ENCODE measurements around the gene TMEM131L. TPM values are rescaled to one million over a fixed set of nuclear protein-coding genes. Genes with fewer than 3 reads are reported as not detected.

Gene TMEM131L
- total RNA-seq, 1 donor from 2014 or later, result 15.0 TPM

DNA sequence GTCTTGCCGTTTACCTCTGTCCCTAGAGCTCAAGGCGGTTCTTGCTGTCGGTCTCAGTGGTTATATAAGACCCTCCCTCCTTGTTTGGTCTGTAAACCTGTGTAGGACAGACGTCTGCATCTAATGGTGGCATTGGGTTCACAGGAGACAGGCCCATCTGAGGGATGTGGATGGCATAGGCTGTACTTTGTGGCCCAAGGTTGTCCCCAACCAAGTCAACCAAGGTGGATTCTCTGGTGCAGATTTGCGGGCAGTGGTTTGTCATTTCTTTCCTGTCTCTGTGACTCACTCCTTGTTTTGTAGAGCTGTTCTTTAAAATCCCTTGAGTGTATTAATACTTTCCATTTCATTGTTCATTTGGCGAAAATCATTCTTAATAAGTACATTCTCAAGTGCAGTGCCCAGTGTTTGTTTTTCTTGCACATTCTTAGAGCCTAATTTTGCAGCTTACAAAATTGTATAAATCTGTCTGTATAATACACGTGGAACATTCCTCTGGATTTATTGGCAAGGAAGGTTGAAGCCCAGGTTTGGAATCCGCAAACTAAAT lies 149.9 kb downstream of the TMEM131L start:
- DNase-seq (ENCODE audit: low read depth in 2 of 2), result peak in 1 of 2 donors; percentile 67

DNA sequence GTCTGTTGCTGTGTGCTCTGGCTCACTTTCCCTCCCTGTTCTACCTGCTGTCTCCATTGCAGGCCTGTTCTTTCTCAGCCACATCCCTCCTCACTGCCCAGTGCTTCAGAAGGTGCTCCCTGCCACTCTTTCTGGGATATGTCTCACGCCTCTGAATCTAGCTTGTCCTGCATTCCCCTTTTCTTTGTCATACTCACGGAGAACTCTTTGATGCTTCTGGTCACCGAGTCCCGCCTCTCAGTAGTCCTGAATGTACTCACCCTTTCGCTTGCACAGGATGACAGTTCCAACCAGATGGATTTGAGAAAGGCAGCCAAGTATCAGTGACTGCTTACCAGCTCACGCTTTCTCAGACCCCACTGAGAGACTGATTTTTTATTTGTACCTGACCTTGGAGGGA lies 152.7 kb downstream of the TMEM131L start:
- DNase-seq (ENCODE audit: low read depth in 2 of 2), result no peak

DNA sequence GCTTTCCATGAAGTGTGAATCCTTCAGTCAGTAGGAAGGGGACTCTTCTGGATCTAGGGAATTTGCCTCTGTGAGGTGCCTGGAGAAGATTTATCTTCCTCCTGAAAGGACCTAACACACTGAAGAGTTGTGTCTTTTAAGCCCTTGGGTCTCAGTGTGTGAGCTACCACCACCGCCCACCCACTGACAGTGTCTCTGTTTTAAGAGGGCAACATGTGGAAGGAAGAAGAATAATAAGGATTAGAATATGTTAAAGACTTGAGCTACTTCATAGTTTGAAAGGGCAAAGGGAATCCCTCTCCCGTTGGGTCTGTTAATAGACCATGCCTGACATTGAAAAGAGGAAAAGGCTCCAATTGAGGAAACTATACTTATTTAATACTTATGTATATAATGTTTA lies 153.7 kb downstream of the TMEM131L start:
- DNase-seq (ENCODE audit: low read depth in 2 of 2), result no peak

DNA sequence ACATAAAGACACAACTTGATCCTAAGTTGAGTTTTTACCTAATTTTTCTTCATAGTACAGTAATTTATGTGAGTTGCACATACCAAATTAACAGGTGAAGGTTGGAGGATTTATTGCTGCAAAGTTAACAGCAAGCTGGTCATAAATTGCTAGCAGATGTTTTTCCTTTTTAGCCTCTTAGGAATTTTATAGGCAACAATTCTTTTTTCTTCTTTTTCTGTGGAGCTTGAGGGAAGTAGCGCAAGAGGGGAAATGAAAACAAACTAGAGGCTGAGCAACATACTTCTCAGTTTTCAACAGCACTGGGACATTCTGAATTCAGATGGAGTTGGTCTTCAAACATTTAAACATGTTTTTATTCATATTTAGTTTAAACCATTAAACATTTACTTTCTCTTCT lies 154.2 kb downstream of the TMEM131L start:
- no peak for DNase-seq (ENCODE audit: low read depth in 2 of 2)

DNA sequence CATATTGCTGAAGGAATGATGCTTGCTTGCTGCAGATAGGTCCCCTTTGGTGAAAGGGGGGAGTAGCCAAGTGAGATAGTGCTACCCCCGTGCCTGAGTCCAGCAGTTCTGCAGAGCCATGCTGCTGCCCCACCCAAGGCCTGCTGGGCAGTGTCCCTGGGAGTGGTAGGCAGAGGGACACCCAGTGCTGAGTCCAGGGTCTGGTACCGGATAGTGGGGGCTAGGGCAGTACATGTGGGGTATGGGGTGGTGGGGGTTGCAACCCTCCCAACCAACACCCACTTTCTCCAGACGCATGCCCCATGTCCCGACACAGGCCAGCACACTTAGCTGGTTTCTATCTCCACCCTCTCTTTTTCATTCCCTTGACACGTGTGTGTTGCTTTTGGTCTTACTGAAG lies 155.9 kb downstream of the TMEM131L start:
- no peak for DNase-seq (ENCODE audit: low read depth in 2 of 2)

DNA sequence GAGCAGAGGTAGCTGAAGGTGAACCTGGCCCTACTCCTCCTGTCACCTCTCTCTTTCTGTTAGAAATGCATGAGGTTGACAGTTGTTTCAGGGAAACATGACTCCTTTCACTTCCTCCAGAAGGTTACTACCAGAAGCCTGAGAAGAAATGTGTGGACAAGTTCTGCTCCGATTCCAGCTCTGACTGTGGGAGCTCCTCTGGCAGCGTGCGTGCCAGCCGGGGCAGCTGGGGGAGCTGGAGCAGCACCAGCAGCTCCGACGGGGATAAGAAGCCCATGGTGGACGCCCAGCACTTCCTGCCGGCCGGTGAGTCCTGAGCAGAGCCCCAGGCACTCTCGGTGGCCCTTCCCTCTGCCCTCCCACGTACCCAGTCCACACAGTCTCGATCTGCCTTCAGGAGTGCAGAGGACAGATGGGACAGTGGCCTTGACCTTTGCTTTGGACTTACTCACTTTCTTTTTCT lies 156.6 kb downstream of the TMEM131L start:
- no peak for DNase-seq (ENCODE audit: low read depth in 2 of 2)

DNA sequence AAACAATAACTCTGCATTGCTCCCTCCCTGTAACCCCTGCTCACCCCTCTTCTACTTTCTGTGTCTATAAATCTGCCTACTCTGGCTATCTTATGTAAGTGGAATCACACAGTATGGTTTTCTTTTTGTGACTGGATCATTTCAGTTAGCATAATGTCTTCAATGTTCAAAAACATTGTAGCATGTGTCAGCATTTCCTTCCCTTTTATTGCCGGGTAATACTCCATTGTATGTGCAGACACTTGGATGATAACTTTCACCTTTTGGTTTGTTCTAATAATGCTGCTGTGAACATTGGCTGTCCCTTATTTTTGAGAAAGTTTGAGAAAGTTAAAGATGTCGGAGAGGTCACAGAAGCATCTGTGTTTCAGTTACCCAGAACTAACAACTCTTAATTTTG lies 157.3 kb downstream of the TMEM131L start:
- peak in 1 of 2 donors; percentile 57 for DNase-seq (ENCODE audit: low read depth in 2 of 2)

DNA sequence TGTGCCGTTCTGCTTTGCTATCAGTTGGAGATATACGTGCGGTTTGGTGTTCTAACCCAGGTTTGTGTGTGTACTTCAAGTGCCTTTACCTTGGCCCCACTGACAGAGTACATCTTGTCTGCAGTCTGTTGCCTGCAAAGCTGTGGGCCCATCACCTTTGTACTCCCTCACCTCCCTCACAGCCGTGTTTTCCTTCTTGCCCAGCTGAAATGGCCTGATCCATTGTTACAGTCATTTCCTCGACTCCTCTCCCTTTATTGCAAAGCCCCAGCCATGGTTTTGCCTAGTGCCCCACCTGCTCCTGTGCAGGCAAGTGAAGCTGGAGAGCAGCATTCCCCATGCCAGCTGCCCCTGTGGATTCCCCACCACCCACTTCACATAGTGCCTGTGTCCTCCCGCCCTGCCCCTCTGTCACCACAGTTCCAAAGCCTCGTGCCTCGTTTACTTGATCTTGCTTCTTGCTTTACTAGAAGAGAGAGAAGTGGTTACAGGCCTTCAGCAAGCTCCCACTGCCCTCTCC lies 162.7 kb downstream of the TMEM131L start:
- DNase-seq (ENCODE audit: low read depth in 2 of 2), result no peak

DNA sequence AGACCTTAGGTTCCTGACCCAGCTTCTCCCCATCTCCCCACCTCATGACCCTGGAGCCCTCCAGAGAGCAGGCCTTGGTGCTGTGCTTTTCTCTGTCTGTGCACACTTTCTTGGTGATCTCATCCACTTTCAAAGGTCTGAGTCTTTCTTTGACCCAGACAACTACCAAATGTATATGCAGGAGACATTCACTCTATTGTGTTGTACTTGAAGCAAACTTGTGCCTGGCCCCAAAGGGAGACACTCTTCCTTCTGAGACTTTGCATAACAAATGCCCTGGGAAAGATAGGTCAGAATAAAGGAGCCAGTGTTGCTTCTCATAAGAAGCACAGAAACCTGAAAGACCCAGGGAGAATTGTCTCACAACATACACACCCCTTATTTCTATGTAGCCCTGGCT lies 163.6 kb downstream of the TMEM131L start:
- DNase-seq (ENCODE audit: low read depth in 2 of 2), result no peak

DNA sequence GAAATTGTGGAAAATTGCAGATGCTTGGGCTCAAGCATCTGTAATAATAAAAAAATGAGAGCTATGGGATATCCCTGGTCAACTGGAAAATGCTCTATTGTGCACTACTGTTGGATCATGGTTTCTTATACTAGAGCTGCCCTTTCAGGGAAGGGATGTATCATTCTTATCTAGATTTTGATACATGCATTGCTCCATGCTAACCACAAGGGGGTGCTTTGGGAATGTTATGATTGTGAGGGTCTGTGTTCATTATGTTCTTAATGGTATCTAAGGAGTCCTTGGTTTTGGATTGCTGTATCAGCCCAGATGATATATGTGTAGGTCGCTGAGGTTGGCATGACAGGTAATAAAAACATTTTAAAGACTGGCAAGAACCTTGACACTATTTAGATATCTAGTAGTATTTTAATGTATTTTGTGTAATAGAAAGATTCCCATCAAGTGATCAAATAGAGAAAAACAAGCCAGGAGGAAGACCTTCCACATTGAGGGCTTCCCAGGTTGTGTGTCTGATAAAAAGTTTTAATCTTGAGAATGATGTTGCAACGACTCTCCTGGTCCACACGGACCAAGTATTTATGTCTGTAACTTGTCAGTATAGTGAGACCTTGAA lies 168.7 kb downstream of the TMEM131L start:
- DNase-seq (ENCODE audit: low read depth in 2 of 2), result peak; percentile 7 to 42

DNA sequence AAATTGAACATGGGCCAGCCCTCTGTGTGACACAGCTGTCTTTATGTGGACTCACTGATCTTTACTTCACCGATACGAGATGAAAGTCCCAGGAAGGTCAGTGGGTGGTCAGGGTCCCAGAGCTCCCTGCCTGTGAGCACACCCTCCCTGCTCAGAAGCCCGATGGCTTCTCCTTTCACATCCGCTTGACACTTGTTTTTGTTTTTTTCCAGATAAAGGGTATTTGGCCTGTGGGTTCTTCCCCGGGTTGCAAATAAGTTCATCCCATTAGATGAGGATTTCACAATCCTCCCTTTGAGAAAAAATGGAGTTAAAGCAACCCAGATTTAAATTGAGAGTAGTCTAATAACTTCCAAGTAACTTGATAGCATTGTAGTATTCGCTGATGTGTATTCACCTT lies 169.7 kb downstream of the TMEM131L start:
- no peak for DNase-seq (ENCODE audit: low read depth in 2 of 2)

DNA sequence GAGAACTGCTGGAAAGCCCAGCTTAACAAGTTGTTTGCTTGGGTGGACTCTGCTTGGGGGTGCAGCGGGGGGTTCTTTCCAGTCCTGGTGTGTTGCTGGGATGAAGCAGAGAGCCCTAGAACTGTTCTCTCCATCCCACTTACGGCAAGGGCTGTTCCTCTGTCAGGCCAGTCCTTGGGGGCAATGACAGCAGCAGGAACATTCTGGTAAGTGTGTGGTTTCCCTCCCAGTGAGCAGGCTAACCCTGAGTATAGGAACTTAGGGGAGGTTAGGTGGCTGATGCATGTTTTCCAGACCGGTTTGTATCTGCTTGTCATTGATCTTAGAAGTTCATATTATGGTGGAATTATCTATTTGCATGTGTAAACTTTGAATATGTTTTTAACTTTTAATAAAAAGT lies 171.0 kb downstream of the TMEM131L start:
- DNase-seq (ENCODE audit: low read depth in 2 of 2), result no peak

DNA sequence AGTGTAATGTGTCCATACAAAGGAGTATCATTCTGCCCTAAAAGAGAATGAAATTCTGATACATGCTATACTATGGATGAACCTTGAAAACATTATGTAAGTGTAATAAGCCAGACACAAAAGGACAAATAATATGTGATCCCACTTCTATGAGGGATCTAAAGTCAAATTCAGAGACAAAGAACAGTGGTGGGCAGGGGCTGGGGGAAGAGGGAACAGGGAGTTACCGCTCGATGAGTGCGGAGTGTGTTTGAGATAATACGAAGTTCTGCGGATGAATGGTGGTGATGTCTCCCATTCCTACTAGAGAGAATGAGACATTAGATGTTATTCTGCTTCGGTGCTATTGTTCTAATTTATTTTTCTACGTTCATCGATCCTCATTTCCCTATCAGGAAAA lies 171.9 kb downstream of the TMEM131L start:
- no peak for DNase-seq (ENCODE audit: low read depth in 2 of 2)

DNA sequence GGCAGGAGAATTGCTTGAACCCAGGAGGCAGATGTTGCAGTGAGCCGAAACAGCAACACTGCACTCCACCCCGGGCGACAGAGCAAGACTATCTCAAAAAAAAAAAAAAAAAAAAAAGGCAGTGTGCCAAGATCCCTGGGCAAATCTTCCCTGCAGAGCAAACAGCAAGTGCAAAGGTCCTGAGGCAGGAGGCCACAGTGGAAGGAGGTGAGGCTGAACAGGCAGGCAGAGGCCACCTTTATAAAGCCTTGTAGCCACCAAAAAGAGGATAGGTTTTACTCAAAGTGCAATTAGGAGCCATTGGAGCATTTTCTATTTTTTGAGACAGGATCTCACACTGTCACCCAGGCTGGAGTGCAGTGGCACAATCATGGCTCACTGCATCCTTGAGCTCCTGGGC lies 172.8 kb downstream of the TMEM131L start:
- no peak for DNase-seq (ENCODE audit: low read depth in 2 of 2)

DNA sequence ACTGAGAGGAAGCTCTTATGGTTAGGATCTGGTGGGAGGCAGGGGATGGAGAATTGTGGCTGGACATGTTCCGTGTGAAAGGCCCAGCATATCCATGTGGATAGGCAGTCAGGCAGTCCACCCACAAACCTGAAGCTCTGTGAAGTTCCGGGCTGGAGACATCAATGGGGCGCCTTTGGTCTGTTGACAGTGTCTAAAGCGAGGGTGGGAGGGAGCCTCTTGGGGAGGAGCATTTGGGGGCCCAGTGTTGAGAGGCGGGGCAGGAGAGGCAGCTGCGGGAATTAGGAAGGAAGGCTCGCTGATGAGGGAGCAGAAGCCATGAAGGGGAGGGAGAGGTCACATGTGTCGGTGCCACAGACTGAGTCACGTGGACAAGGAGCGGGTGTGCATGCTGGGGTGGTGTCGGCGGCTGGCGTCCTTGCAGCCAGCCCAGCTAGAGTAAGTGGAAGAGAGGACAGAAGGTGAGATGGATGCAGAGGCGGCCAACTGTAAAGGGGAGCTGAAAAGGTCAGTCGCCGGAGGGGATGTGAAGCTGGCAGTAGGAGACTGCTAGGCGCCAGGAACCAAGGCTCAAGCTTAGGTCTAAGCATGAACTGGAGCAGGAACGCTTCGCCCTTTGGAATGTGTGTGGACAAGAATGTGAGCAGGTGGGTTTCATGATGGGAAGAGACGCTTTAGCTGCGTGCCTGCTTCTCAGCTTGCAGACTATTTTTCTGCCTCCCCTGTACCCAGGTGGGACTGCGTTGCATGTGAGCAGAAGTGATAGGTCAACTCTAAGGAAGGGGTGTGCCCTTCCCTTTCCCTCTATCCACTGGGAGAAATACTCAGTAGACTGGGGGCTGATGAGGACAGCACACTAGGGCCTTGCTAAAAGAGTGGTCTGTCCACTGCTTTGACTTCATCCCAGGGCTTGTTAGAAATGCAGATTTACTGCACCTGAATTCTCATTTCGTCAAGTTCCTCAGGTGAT lies 174.0 kb downstream of the TMEM131L start:
- DNase-seq (ENCODE audit: low read depth in 2 of 2), result no peak

DNA sequence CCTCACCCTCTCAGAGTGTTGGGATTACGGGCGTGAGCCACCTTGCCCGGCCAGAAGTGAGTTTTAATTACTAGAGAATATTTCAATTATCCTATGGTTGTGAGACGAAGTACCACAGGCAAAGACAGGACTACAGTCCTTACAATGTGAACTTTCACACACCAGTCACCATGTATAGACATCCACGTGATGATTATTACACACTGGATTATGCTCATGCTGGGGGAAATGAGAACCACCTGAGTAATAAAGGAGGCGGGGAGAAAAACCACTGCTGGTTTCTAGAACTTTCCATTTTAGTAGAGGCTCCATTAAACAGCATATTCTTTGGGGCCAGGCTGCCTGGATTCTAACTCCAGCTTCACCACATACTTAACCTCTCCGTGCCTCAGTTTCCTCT lies 175.4 kb downstream of the TMEM131L start:
- DNase-seq (ENCODE audit: low read depth in 2 of 2), result no peak

DNA sequence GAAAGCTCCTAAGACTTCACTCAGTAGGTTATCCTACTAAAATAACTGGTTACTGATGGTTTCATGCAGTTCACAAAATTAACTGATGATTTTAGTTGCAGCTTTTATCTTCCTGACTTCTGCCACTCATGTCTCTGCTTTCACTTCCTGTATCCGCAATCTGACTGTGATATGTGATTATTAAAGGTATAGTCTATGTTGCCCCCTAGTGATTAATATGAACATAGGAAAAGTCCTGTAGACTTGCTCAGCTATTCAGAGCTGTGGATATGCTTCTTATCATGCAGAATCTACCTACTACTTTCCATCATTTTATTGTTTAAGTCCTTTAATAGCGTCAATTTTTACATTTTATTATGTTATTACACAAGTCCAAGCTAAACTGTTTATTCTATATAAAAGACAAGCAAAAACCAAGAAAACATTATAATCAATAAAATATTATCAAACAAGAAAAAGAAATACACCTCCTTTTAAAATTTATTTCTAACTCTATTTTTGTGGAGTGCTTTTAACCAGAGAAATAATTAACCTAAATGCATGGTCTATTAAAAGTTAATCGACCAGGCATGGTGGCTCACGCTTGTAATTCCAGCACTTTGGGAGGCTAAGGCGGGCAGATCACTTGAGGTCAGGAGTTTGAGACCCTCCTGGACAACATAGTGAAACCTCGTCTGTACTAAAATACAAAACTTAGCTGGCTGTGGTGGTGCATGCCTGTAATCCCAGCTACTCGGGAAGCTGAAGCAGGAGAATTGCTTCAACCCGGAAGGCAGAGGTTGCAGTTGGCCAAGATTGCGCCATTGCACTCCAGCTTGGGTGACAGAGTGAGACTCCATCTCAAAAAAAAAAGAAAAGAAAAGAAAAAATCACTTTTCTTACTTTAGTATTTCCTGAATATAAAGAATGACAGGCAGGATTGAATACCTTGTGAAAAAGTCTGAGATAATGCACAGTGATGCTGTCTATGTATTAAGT lies 177.5 kb downstream of the TMEM131L start:
- peak; percentile 43 to 63 for DNase-seq (ENCODE audit: low read depth in 2 of 2)

DNA sequence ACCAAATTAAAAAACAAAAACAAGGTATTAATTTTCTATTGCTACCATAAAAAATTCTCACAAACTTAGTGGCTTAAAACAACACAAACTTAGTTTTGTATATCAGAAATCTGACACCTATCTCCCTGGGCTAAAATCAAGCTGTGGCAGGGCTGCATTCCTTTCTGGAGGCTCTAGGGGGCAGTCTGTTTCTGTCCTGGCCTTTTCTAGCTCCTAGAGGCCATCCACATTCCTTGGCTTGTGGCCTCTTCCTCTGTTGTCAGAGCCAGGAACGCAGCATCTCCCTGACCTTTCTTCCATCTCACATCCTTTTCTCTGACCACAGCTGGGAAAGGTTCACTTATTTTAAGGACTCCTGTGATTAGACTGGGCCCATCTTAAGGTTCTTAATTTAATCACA lies 179.0 kb downstream of the TMEM131L start:
- no peak for DNase-seq (ENCODE audit: low read depth in 2 of 2)

DNA sequence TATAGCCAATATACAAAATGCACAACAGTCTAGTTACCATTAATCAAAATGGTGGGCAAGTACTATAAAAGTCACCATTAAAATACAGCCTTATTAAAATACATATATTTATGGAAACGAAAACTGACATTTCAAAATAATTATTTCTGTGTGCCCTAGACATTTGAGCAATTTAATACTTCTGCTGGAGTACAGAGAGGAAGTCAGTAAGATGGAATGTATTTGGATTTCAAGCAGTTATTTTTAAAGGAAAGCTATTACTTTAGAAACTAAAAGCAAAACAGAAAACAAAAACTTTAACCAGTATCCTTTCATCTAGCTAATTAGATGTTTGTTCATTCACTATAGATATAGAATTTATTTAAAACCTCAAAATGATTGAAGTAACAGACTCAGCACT lies 180.1 kb downstream of the TMEM131L start:
- DNase-seq (ENCODE audit: low read depth in 2 of 2), result no peak

DNA sequence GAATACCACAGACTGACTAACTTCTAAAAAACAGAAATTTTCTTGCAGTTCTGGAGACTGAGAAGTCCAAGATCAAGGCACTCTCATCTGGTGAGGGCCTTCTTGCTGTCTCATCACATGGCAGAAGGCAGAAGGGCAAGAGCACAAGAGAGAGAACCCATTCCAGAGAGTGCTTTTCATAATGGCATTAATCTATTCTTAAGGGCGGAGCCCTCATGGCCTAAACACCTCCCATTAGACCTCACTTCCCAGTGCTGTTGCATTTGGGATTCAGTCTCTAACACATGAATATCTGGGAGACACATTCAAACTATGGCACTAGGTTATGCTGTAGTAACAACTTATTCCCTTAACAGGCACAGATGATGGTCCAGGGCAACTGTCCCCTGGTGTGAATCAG lies 180.8 kb downstream of the TMEM131L start:
- no peak for DNase-seq (ENCODE audit: low read depth in 2 of 2)

DNA sequence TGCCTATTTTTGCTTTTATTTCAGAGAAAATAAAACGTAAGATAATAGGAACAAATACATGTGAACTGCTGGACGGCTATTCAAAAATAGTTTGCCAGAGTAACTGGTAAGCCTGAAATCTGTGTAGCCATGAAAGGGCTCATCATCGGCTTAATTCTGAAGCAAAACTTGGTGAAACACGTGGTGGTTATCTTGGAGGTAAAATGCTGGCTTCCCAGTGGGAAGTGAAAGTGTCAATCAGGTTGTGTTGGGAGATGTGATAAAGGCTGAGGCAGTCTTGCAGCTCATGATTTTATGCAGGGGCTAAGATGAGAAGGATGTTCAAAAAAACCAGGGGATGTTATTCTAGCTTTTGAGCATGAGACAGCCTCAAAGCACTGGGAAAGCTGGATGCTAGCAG lies 181.8 kb downstream of the TMEM131L start:
- DNase-seq (ENCODE audit: low read depth in 2 of 2), result no peak

All from dermis microvascular lymphatic vessel endothelial cell (primary cell).